OCI-LY7 (cell line): ENCODE results near the gene LRRFIP1.

Experiments
- CTCF ChIP-seq: fragments of 200-600 bp; sonication (generic); conservative IDR thresholded peaks from 2 replicates; pipeline ENCODE4 v1.5.1; 2014; ENCODE audit warnings: mild to moderate bottlenecking, antibody characterized with exemption, low read length, moderate library complexity, mixed read lengths
- EZH2phosphoT487 ChIP-seq: fragments of 200-600 bp; sonication (generic); IDR thresholded peaks from 2 replicates; pipeline ENCODE4 v1.6.1; 2018; ENCODE audit warnings: low read depth, borderline replicate concordance, mild to moderate bottlenecking, mixed run types, antibody characterized with exemption, low read length, moderate library complexity, mixed read lengths

- TF ChIP-seq CTCF, result no peak
- no peak for TF ChIP-seq EZH2phosphoT487
These were observed 81.1 kb downstream of the LRRFIP1 start for GRCh38 chr2:237708491-237708890.
